DND-41 (cell line): ENCODE data around the gene DHDDS.

ENCODE experiments used
- ATAC-seq: fragments of 200-7000 bp; cut with Tn5 transposase; 3 replicates; pipeline ENCODE4 v1.9.1; 2021; ENCODE audit warnings: low read depth; ENCODE audit not compliant: insufficient read depth
- DNase-seq: peaks from one replicate; pipeline ENCODE4 v3.0.0-alpha.2; 2020
- H2AFZ ChIP-seq: 2 replicates; pipeline ENCODE4 v1.6.0; 2012; ENCODE audit warnings: low read depth, low read length
- H3K27ac ChIP-seq: 2 replicates; pipeline ENCODE4 v1.5.1; 2012; ENCODE audit warnings: low read length, inconsistent platforms
- H3K27me3 ChIP-seq: fragments of 200-600 bp; sonication (generic); 2 replicates; pipeline ENCODE4 v1.6.0; 2012; ENCODE audit warnings: low read length, mild to moderate bottlenecking, inconsistent platforms; ENCODE audit not compliant: insufficient read depth, poor library complexity
- H3K36me3 ChIP-seq: 2 replicates; pipeline ENCODE4 v1.5.1; 2012; ENCODE audit warnings: low read length, inconsistent platforms; ENCODE audit not compliant: insufficient read depth
- H3K4me1 ChIP-seq: 2 replicates; pipeline ENCODE4 v1.5.1; 2012; ENCODE audit warnings: mild to moderate bottlenecking, low read length; ENCODE audit not compliant: insufficient read depth
- H3K4me2 ChIP-seq: 2 replicates; pipeline ENCODE4 v1.6.0; 2012; ENCODE audit warnings: mild to moderate bottlenecking, moderate library complexity, low read length, inconsistent platforms; ENCODE audit not compliant: insufficient read depth
- H3K4me3 ChIP-seq, 2 experiments: fragments of 200-600 bp in 1 of 2; shearing (Covaris generic) in 1 of 2; 2 replicates each; pipeline ENCODE4 v1.5.1; 2012 to 2016; ENCODE audit warnings: inconsistent platforms in 2 of 2, low read length in 2 of 2, mild to moderate bottlenecking in 2 of 2, low read depth in 1 of 2, moderate library complexity in 1 of 2
- H3K79me2 ChIP-seq: 2 replicates; pipeline ENCODE4 v1.6.0; 2012; ENCODE audit warnings: low read length, inconsistent platforms; ENCODE audit not compliant: insufficient read depth
- H3K9ac ChIP-seq: 2 replicates; pipeline ENCODE4 v1.6.0; 2012; ENCODE audit warnings: low read depth, mild to moderate bottlenecking, inconsistent platforms, low read length, moderate library complexity
- H3K9me3 ChIP-seq: 2 replicates; pipeline ENCODE4 v1.5.1; 2012; ENCODE audit warnings: low read length, moderate library complexity, mild to moderate bottlenecking, inconsistent platforms; ENCODE audit not compliant: insufficient read depth, severe bottlenecking
- H4K20me1 ChIP-seq: 2 replicates; pipeline ENCODE4 v1.6.0; 2012; ENCODE audit warnings: low read length; ENCODE audit not compliant: insufficient read depth
- CTCF ChIP-seq: IDR thresholded peaks from 2 replicates; pipeline ENCODE4 v1.5.1; 2012; ENCODE audit warnings: borderline replicate concordance, low read length, moderate library complexity, mild to moderate bottlenecking; ENCODE audit not compliant: poor library complexity, severe bottlenecking; ENCODE audit errors: extremely low read depth
- EZH2 ChIP-seq: IDR thresholded peaks from 3 replicates; pipeline ENCODE4 v1.6.1; 2012; ENCODE audit warnings: borderline replicate concordance, low read depth, mild to moderate bottlenecking, moderate library complexity, low read length, inconsistent platforms; ENCODE audit not compliant: severe bottlenecking

The DHDDS gene

GRCh38 chr1:26395754-26396153, 36.4 kb upstream of the DHDDS start:
- H3K9ac ChIP-seq: no peak overlapping the region
- no peaks in the 10 kb centered on the region for H3K27me3 ChIP-seq
- no peak for DNase-seq
- no peaks in the 10 kb centered on the region for H4K20me1 ChIP-seq
- no peak overlapping the region for H3K4me2 ChIP-seq
- H3K27ac ChIP-seq: no peak overlapping the region
- H2AFZ ChIP-seq: no peak overlapping the region
- H3K4me1 ChIP-seq: no peaks in the 10 kb centered on the region
- no peaks in the 10 kb centered on the region for H3K36me3 ChIP-seq
- H3K9me3 ChIP-seq: no peaks in the 10 kb centered on the region
- H3K79me2 ChIP-seq: no peaks in the 10 kb centered on the region
- TF ChIP-seq CTCF: no peak
- TF ChIP-seq EZH2: no peak
- ATAC-seq: no peak
- H3K4me3 ChIP-seq: no peak overlapping the region

- no peak for DNase-seq
Observed at GRCh38 chr1:26399034-26399433, 33.1 kb upstream of the DHDDS start.

GRCh38 chr1:26401891-26402290, 30.2 kb upstream of the DHDDS start:
- H3K79me2 ChIP-seq: no peaks in the 10 kb centered on the region
- H4K20me1 ChIP-seq: no peaks in the 10 kb centered on the region
- H3K4me2 ChIP-seq: no peak overlapping the region
- no peak overlapping the region for H3K9ac ChIP-seq
- H3K36me3 ChIP-seq: no peaks in the 10 kb centered on the region
- H2AFZ ChIP-seq: no peak overlapping the region
- H3K4me1 ChIP-seq: no peaks in the 10 kb centered on the region
- TF ChIP-seq CTCF: no peak
- peaks cover 3% of the 10 kb centered on the region for H3K27me3 ChIP-seq
- no peak for ATAC-seq
- no peak for DNase-seq
- no peak overlapping the region for H3K4me3 ChIP-seq
- no peaks in the 10 kb centered on the region for H3K9me3 ChIP-seq
- H3K27ac ChIP-seq: no peak overlapping the region

More at GRCh38 chr1:26399034-26399433, 33.1 kb upstream of the DHDDS start:
- no peaks in the 10 kb centered on the region for H3K9me3 ChIP-seq
- H3K79me2 ChIP-seq: no peaks in the 10 kb centered on the region
- TF ChIP-seq CTCF: no peak
- TF ChIP-seq EZH2: no peak
- no peaks in the 10 kb centered on the region for H3K36me3 ChIP-seq
- peaks cover 3% of the 10 kb centered on the region for H3K27me3 ChIP-seq
- no peak overlapping the region for H3K4me2 ChIP-seq
- no peak overlapping the region for H3K27ac ChIP-seq
- ATAC-seq: no peak
- H3K4me3 ChIP-seq: no peak overlapping the region
- H2AFZ ChIP-seq: no peak overlapping the region
- no peak overlapping the region for H3K9ac ChIP-seq
- no peaks in the 10 kb centered on the region for H3K4me1 ChIP-seq
- H4K20me1 ChIP-seq: no peaks in the 10 kb centered on the region

GRCh38 chr1:26403656-26404055, 28.5 kb upstream of the DHDDS start:
- Histone ChIP-seq H4K20me1 (no peaks in the 10 kb centered on the region; the same call in 1 of the 2 replicates), H3K36me3 (no peaks in the 10 kb centered on the region), H3K79me2 (no peaks in the 10 kb centered on the region), H3K9ac (no peak overlapping the region), H2AFZ (no peak overlapping the region), H3K27me3 (peaks cover 3% of the 10 kb centered on the region), H3K4me1 (no peaks in the 10 kb centered on the region), H3K9me3 (no peaks in the 10 kb centered on the region), H3K4me2 (no peak overlapping the region), H3K27ac (no peak overlapping the region), H3K4me3 (no peak overlapping the region)
- TF ChIP-seq CTCF (no peak), EZH2 (no peak)
- DNase-seq: no peak
- no peak for ATAC-seq
